GM18517 (cell line): ENCODE measurements around the gene PRR20C.
"Not testable (repeated sequence)": the region's sequence is repeated elsewhere in the genome, so short reads cannot be mapped to it uniquely, and the experiment has no call there.

ENCODE experiments used
- ATAC-seq: cut with Tn5 transposase; IDR thresholded peaks from one replicate; pipeline ENCODE4 v1.9.1; 2021; ENCODE audit warnings: mild to moderate bottlenecking, moderate library complexity; ENCODE audit not compliant: unreplicated experiment

The PRR20C gene

DNA sequence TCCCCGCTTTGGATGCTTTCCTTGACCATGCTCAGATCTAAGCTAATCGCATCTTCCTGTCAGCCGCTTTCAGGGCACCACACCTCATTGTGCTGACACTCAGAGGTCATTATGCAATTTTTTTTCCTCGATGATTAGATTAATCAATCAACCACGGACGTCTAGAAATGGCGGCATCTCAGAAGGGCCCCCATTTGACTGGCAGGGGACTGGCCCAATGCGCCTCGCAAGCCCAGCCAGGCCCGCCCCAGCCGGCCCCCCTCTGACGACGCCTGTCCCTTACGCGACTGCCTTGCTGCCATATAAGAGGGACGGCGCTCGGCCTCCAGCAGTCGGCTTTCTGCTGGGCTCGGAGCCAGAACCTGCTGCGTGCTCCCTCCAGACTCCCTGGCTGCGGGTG is at the start of gene PRR20C:
TSS of gene PRR20C (plus strand) at position 301 of the 400 bp plus-strand sequence. CDS start 387 bp downstream, outside the sequence.
- ATAC-seq = not testable (repeated sequence)

DNA sequence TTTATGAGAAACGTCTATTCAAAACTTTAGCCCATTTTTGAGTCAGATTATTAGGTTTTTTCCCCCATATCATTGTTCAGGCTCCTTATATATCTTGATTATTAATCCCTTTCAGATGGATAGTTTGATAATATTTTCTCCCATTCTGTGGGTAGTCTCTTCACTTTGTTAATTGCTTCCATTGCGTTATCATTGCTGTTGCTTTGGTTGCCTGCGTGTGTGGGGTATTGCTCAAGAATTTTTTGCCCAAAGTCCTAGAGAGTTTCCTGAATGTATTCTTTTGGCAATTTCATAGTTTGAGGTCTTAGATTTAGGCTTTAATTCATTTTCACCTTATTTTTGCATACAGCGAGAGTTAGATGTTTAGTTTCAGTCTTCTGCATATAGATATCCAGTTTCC is 38.9 kb upstream of the PRR20C start:
- no peak for ATAC-seq

DNA sequence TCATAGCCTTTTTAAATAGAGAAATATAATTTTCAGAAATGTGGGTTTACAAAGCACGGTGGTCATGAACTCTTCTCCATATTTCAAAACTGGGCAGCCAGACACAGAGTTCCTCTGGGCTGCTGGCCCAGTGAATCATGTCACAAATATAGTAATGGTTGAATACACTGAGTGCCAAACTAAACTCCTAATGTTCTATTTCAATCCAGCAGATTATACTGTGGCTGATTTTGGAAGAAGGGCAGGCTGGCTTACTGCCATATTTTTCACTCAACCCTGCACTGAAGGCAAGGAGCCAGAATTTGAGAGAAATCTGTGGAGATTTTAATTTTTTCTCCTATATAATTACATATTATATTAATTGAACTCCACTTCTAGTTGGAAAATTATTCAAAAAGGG is 30.2 kb upstream of the PRR20C start:
- ATAC-seq = no peak

DNA sequence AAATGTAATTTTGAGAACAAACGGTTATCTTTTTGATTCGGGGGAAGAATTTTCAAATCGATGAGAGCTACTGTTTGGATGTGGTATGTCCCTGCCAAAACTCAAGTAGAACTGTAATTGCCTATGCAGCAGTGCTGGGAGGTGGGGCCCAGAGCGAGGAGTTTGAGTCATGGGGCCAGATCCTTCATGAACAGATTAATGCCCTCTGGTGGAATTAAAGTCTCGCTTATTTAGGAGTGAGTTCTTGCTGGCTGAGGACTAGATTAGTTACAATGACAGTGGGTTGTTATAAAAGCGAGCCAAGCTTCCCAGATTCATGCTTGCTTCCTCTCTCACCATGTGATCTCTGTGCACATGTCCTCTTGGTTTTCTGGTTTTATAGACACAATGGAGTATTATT is 25.0 kb upstream of the PRR20C start:
- no peak for ATAC-seq

DNA sequence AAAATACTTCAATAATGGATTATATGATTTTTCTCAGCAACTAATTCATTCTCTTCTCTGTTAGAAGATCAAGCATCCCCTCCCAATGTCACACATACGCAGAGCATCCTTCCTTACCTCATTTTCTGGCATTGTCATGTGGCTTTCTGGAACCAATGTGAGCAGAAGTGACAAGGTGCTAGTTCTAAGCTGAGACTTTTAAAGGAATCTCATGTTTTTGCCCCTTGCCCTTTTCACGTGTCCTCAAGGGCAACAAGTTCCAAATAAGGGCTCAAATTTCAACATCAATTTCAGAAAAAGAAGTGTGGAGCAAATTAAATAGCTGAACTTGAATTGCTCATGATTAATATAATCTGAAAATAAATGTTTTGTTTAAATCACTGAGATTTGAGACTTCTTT is 17.8 kb upstream of the PRR20C start:
- ATAC-seq = no peak

DNA sequence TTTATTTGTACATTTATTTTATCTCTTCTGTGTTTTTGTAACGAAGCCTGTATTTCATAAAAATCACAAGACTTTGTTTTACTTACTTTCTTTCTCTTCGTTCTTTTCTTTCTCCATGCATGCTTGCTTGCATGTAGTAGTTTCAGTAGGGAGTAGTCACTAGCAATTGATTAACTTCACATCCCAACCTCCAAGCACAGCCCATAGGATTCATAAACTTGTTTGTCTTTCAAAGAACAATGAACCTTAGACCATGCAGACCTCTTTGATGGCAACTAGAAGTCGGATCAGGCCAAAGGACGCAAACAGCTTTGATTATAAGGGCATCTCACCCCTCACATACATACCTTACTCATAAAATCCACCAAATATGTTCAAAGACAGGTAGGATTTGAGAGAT is 16.3 kb upstream of the PRR20C start:
- no peak for ATAC-seq

DNA sequence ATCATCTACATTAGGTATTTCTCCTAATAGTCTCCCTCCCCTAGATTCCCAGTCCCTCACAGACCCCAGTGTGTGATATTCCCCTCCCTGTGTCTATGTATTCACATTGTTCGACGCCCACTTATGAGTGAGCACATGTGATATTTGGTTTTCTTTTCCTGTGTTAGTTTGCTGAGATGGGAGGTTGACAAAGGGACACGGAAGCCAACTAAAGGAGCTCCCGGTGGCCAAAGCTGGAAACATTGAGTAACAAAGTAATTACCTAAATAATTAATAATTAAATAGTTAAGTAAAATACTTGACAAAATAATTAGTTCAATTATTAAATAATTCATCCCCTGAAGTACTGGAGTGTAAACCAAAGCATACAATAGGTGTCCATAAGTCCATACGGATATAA is 14.9 kb upstream of the PRR20C start:
- no peak for ATAC-seq

DNA sequence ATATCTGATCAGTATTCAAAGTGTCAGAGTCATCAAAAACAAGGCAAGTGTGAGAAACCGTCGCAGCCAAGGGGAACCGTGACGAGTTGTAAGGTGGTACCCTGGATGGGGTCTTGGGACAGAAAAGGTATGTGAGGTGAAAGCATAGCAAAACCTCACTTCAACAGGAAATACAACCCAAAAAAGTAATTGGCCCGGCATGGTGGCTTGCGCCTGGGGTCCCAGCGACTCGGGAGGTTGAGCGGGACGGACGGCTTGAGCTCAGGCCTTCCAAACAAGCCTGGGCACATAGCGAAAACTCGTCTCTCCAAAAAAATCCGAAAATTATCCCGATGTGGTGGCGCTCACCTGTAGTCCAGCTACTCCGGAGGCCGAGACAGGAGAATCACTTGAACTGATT is 14.1 kb upstream of the PRR20C start:
- not testable (repeated sequence) for ATAC-seq

DNA sequence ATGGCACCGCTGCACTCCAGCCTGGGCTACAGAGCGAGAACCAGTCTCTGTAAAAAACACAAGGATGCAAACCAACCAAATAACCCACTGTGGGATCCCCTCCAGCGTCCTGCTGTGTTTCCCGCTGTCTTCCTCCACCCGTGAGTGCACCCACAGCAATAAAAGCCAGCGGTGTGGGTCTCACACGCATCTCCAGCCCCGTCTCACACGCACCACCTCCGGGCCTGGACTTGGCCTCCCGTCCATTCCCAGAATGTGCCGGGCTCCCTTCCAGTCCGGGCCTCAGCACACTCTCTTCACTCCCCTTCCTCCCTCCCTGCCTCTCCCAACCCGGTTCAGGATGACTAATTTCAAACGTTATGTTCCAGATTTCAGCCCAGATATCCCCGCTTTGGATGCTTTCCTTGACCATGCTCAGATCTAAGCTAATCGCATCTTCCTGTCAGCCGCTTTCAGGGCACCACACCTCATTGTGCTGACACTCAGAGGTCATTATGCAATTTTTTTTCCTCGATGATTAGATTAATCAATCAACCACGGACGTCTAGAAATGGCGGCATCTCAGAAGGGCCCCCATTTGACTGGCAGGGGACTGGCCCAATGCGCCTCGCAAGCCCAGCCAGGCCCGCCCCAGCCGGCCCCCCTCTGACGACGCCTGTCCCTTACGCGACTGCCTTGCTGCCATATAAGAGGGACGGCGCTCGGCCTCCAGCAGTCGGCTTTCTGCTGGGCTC is 13.5 kb upstream of the PRR20C start, which contains the start of gene PRR20A:
TSS of gene PRR20A (plus strand) at position 684 of the 734 bp plus-strand sequence. CDS start 387 bp downstream, outside the sequence.
- not testable (repeated sequence) for ATAC-seq

DNA sequence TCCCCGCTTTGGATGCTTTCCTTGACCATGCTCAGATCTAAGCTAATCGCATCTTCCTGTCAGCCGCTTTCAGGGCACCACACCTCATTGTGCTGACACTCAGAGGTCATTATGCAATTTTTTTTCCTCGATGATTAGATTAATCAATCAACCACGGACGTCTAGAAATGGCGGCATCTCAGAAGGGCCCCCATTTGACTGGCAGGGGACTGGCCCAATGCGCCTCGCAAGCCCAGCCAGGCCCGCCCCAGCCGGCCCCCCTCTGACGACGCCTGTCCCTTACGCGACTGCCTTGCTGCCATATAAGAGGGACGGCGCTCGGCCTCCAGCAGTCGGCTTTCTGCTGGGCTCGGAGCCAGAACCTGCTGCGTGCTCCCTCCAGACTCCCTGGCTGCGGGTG is 6.7 kb upstream of the PRR20C start, which contains the start of gene PRR20B:
TSS of gene PRR20B (plus strand) at position 301 of the 400 bp plus-strand sequence. CDS start 387 bp downstream, outside the sequence.
- ATAC-seq = not testable (repeated sequence)

DNA sequence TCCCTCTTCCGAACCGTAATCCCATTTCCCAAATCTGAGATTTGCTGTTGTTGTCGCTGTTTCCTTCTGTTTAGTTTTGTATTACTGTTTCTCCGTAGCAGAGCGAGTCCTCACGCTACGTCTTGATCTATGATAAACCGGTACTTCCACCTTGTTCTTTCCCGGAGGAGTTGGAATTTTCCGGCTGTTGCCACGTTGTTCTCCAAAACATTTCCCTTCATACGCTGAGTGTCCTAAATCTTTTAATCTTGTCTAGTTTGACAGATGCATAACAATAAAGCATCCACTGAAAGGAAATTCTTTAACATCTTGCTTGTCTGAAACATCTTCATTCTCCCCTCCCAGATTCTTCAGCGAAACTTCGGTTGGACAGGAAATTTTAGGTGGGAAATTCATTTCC is 5.8 kb upstream of the PRR20C start:
- ATAC-seq = not testable (repeated sequence)

DNA sequence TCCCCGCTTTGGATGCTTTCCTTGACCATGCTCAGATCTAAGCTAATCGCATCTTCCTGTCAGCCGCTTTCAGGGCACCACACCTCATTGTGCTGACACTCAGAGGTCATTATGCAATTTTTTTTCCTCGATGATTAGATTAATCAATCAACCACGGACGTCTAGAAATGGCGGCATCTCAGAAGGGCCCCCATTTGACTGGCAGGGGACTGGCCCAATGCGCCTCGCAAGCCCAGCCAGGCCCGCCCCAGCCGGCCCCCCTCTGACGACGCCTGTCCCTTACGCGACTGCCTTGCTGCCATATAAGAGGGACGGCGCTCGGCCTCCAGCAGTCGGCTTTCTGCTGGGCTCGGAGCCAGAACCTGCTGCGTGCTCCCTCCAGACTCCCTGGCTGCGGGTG is 6.5 kb downstream of the PRR20C start, which contains the start of gene PRR20D:
TSS of gene PRR20D (plus strand) at position 301 of the 400 bp plus-strand sequence. CDS start 387 bp downstream, outside the sequence.
- ATAC-seq = not testable (repeated sequence)

DNA sequence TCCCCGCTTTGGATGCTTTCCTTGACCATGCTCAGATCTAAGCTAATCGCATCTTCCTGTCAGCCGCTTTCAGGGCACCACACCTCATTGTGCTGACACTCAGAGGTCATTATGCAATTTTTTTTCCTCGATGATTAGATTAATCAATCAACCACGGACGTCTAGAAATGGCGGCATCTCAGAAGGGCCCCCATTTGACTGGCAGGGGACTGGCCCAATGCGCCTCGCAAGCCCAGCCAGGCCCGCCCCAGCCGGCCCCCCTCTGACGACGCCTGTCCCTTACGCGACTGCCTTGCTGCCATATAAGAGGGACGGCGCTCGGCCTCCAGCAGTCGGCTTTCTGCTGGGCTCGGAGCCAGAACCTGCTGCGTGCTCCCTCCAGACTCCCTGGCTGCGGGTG is 13.0 kb downstream of the PRR20C start, which contains the start of gene PRR20E:
TSS of gene PRR20E (plus strand) at position 301 of the 400 bp plus-strand sequence. CDS start 387 bp downstream, outside the sequence.
- not testable (repeated sequence) for ATAC-seq

DNA sequence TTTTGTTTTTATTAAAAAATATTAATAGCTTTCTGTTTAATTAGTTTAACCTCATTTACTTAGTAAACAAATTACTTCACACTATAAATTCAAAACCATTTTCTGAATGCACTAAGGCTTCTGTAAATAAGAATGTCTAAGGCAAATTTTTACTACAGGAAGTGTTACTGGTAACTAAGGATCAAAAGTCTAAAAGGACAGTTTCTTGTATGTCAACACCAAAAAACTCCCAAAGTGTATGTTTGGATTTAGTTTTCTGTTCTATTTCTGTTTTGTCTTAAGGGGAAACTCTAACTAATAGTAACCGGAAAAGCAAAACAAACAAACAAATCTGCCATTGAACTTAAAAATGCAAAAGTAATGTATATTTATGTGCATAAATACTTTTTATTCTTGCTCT is 37.8 kb downstream of the PRR20C start:
- ATAC-seq = no peak
